Tibial nerve (tissue), 4 donors: ENCODE results near the gene DNAH14. TPM values are rescaled to one million over a fixed set of nuclear protein-coding genes. Genes with fewer than 3 reads are reported as not detected.
"Not testable (repeated sequence)": the region's sequence is repeated elsewhere in the genome, so short reads cannot be mapped to it uniquely, and the experiment has no call there.

Experiments used
- DNase-seq, 2 donors: peaks; one replicate each; pipeline ENCODE4 v3.0.0-alpha.2; 2019; ENCODE audit warnings: low spot score in 2 of 2
- H3K27ac ChIP-seq, 4 donors: fragments of 200-600 bp; sonication (generic) in 3 of 4; one replicate each; pipeline ENCODE4 v1.5.1; 2017 to 2019; ENCODE audit warnings: mild to moderate bottlenecking in 1 of 4
- H3K27me3 ChIP-seq, 2 donors: fragments of 200-600 bp; sonication (generic) in 1 of 2; one replicate each; pipeline versions ENCODE4 v1.5.1 to v1.6.0; 2017 to 2019
- H3K36me3 ChIP-seq, 3 donors: fragments of 200-600 bp; sonication (generic); one replicate each; pipeline ENCODE4 v1.5.1; 2018 to 2019
- H3K4me1 ChIP-seq, 4 donors: fragments of 200-600 bp; sonication (generic) in 3 of 4; one replicate each; pipeline ENCODE4 v1.5.1; 2017 to 2019
- H3K4me3 ChIP-seq, 4 donors: fragments of 200-600 bp; sonication (generic) in 3 of 4; one replicate each; pipeline ENCODE4 v1.5.1; 2017 to 2019; ENCODE audit warnings: mild to moderate bottlenecking in 1 of 4, moderate library complexity in 1 of 4
- H3K9me3 ChIP-seq, 4 donors: fragments of 200-600 bp; sonication (generic) in 3 of 4; one replicate each; pipeline ENCODE4 v1.5.1; 2017 to 2019
- CTCF ChIP-seq, 5 experiments: fragments of 200-600 bp in 3 of 5; fragments of 450-650 bp in 2 of 5; sonication (generic) in 3 of 5; IDR thresholded peaks; one replicate each; pipeline ENCODE4 v1.5.1; 2016 to 2019; ENCODE audit warnings: antibody characterized with exemption in 5 of 5, mild to moderate bottlenecking in 3 of 5, moderate library complexity in 2 of 5
- EP300 ChIP-seq, 2 donors: sonication (generic); formaldehyde crosslinking; IDR thresholded peaks; one replicate each; pipeline ENCODE4 v1.6.1; 2017; ENCODE audit warnings: antibody characterized with exemption in 2 of 2, mild to moderate bottlenecking in 1 of 2
- POLR2A ChIP-seq, 2 donors: fragments of 450-650 bp; IDR thresholded peaks; one replicate each; pipeline ENCODE4 v1.6.1; 2017; ENCODE audit warnings: antibody characterized with exemption in 2 of 2, mild to moderate bottlenecking in 2 of 2, moderate library complexity in 2 of 2
- WGBS, 2 donors: methylation state at CpG; one replicate each; pipeline ENCODE4 v1.1.5; 2018; 5-methylcytosine and 5-hydroxymethylcytosine counted together
- total RNA-seq, 4 donors: library from RNA; depleted of rRNA; stranded (reverse); fragments of >200 nt; gene quantifications; one replicate each; pipeline ENCODE4 v1.1.0, GENCODE V29; 2016

The DNAH14 gene
- total RNA-seq, 4 donors from 2014 or later, result 1.2 to 6.5 (median 4.4) TPM

- Histone ChIP-seq H3K36me3 (no peaks in the 10 kb centered on the region), H3K9me3 (peaks cover 0 to 40% (median 0%) of the 10 kb centered on the region in 4 donors), H3K27ac (no peak overlapping the region), H3K4me3 (no peak overlapping the region), H3K27me3 (no peaks in the 10 kb centered on the region), H3K4me1 (no peaks in the 10 kb centered on the region)
- no peak for DNase-seq
- 93 to 95% methylated on average over 6 of the region's 6 CpGs for WGBS, 2 donors
- TF ChIP-seq POLR2A (IDR thresholded peaks at IDR 0.05) (no peak), EP300 (IDR thresholded peaks at IDR 0.05) (no peak), CTCF (IDR thresholded peaks at IDR 0.05) (no peak)
These were observed 58.6 kb downstream of the DNAH14 start for GRCh38 chr1:224988042-224988441.

- Histone ChIP-seq H3K9me3 (peaks cover 0 to 34% (median 0%) of the 10 kb centered on the region in 4 donors), H3K27ac (no peak overlapping the region), H3K4me1 (no peaks in the 10 kb centered on the region), H3K4me3 (no peak overlapping the region), H3K27me3 (no peaks in the 10 kb centered on the region), H3K36me3 (no peaks in the 10 kb centered on the region)
- TF ChIP-seq EP300 (IDR thresholded peaks at IDR 0.05) (no peak), CTCF (IDR thresholded peaks at IDR 0.05) (no peak), POLR2A (IDR thresholded peaks at IDR 0.05) (no peak)
- 66 to 79% methylated on average over 1 of the region's 1 CpG for WGBS, 2 donors
- no peak for DNase-seq
These were observed 60.1 kb downstream of the DNAH14 start for GRCh38 chr1:224989615-224990014.

- DNase-seq, H3K27ac ChIP-seq, H3K4me3 ChIP-seq, H3K27me3 ChIP-seq, H3K36me3 ChIP-seq, H3K4me1 ChIP-seq: not testable (repeated sequence)
- peaks cover 0 to 44% (median 4%) of the 10 kb centered on the region in 4 donors for H3K9me3 ChIP-seq
- 96% methylated on average over 5 of the region's 5 CpGs for WGBS, 2 donors
These were observed 62.1 kb downstream of the DNAH14 start for GRCh38 chr1:224991550-224991949.

GRCh38 chr1:224995602-224996001 lies 66.1 kb downstream of the DNAH14 start:
- H3K4me1 ChIP-seq, result no peaks in the 10 kb centered on the region
- DNase-seq, result no peak
- H3K4me3 ChIP-seq, result no peak overlapping the region
- no peaks in the 10 kb centered on the region for H3K36me3 ChIP-seq
- no peaks in the 10 kb centered on the region for H3K27me3 ChIP-seq
- H3K27ac ChIP-seq, result no peak overlapping the region
- 75 to 92% methylated on average over 1 of the region's 1 CpG for WGBS, 2 donors
- peaks cover 0 to 39% (median 6%) of the 10 kb centered on the region in 4 donors for H3K9me3 ChIP-seq
- no peak for TF ChIP-seq EP300 (IDR thresholded peaks at IDR 0.05)
- no peak for TF ChIP-seq CTCF (IDR thresholded peaks at IDR 0.05)
- no peak for TF ChIP-seq POLR2A (IDR thresholded peaks at IDR 0.05)

GRCh38 chr1:224996266-224996665 lies 66.8 kb downstream of the DNAH14 start:
- WGBS, 2 donors, result 85 to 86% methylated on average over 1 of the region's 1 CpG
- Histone ChIP-seq H3K36me3 (no peaks in the 10 kb centered on the region), H3K4me1 (no peaks in the 10 kb centered on the region), H3K27ac (no peak overlapping the region), H3K9me3 (peaks cover 0 to 39% (median 6%) of the 10 kb centered on the region in 4 donors), H3K4me3 (no peak overlapping the region), H3K27me3 (no peaks in the 10 kb centered on the region)
- TF ChIP-seq EP300 (IDR thresholded peaks at IDR 0.05) (no peak), CTCF (IDR thresholded peaks at IDR 0.05) (no peak), POLR2A (IDR thresholded peaks at IDR 0.05) (no peak)
- DNase-seq, result no peak

GRCh38 chr1:224998185-224998584 lies 68.7 kb downstream of the DNAH14 start:
- no peak for TF ChIP-seq POLR2A (IDR thresholded peaks at IDR 0.05)
- TF ChIP-seq EP300 (IDR thresholded peaks at IDR 0.05), result no peak
- no peak for TF ChIP-seq CTCF (IDR thresholded peaks at IDR 0.05)
- DNase-seq, result no peak
- no peaks in the 10 kb centered on the region for H3K27me3 ChIP-seq

More at GRCh38 chr1:224998185-224998584, 68.7 kb downstream of the DNAH14 start:
- Histone ChIP-seq H3K4me3 (no peak overlapping the region), H3K36me3 (no peaks in the 10 kb centered on the region), H3K4me1 (no peaks in the 10 kb centered on the region), H3K9me3 (peaks cover 0 to 39% (median 6%) of the 10 kb centered on the region in 4 donors), H3K27ac (no peak overlapping the region)
- WGBS, 2 donors, result 86% methylated on average over 2 of the region's 2 CpGs
